HepG2 (cell line): ENCODE data around the gene UNC50. TPM values are rescaled to one million over a fixed set of nuclear protein-coding genes. Genes with fewer than 3 reads are reported as not detected.

Experiments
- ATF1 ChIP-seq: IDR thresholded peaks from 2 replicates; pipeline ENCODE4 v1.6.1; 2016; ENCODE audit warnings: mild to moderate bottlenecking, control low read depth
- HDAC6 ChIP-seq: fragments of 200-600 bp; sonication (generic); IDR thresholded peaks from 2 replicates; pipeline ENCODE4 v1.7.0; 2017; ENCODE audit warnings: mild to moderate bottlenecking, antibody characterized with exemption, low read length, low read depth
- HNRNPUL1 ChIP-seq: fragments of 200-400 bp; formaldehyde crosslinking; IDR thresholded peaks from 2 replicates; pipeline ENCODE4 v1.6.1; 2017; ENCODE audit warnings: low read depth, mild to moderate bottlenecking, low read length, moderate library complexity
- JUND ChIP-seq: sonication (generic); formaldehyde crosslinking; IDR thresholded peaks from 2 replicates; pipeline ENCODE4 v1.8.0; 2022; ENCODE audit warnings: mild to moderate bottlenecking, missing genetic modification reagents
- KMT2B ChIP-seq: IDR thresholded peaks from 2 replicates; pipeline ENCODE4 v1.6.1; 2016; ENCODE audit warnings: missing genetic modification reagents, missing compliant biosample characterization
- MAZ ChIP-seq, 2 experiments: sonication (generic) in 1 of 2; formaldehyde crosslinking in 1 of 2; IDR thresholded peaks; 2 replicates each; pipeline versions ENCODE4 v1.5.0 to v1.6.1; 2012 to 2020; ENCODE audit warnings: low read depth in 2 of 2, mild to moderate bottlenecking in 2 of 2, borderline replicate concordance in 1 of 2, improper control_type of control experiment in 1 of 2, low read length in 1 of 2, missing genetic modification reagents in 1 of 2, moderate library complexity in 1 of 2
- MIXL1 ChIP-seq: IDR thresholded peaks from 2 replicates; pipeline ENCODE4 v1.6.1; 2016
- MLLT10 ChIP-seq: sonication (generic); formaldehyde crosslinking; IDR thresholded peaks from 2 replicates; pipeline ENCODE4 v1.4.0; 2020; ENCODE audit warnings: missing genetic modification reagents
- PHB2 ChIP-seq: fragments of 450-650 bp; IDR thresholded peaks from 2 replicates; pipeline ENCODE4 v1.6.1; 2018; ENCODE audit not compliant: partially characterized antibody
- RXRA ChIP-seq: sonication (generic); formaldehyde crosslinking; IDR thresholded peaks from 2 replicates; pipeline ENCODE4 v1.5.1; 2020; ENCODE audit warnings: missing genetic modification reagents
- TP53 ChIP-seq: sonication (generic); formaldehyde crosslinking; conservative IDR thresholded peaks from 2 replicates; pipeline ENCODE4 v1.4.0; 2020; ENCODE audit warnings: missing genetic modification reagents
- ZBTB21 ChIP-seq: sonication (generic); formaldehyde crosslinking; IDR thresholded peaks from 2 replicates; pipeline ENCODE4 v1.4.0; 2020; ENCODE audit warnings: missing genetic modification reagents
- ZBTB7A ChIP-seq: sonication (generic); formaldehyde crosslinking; IDR thresholded peaks from 2 replicates; pipeline ENCODE4 v1.8.0; 2022; ENCODE audit warnings: mild to moderate bottlenecking, missing genetic modification reagents
- ZFY ChIP-seq: sonication (generic); formaldehyde crosslinking; IDR thresholded peaks from 2 replicates; pipeline ENCODE4 v1.4.0; 2020; ENCODE audit warnings: missing genetic modification reagents
- ZNF121 ChIP-seq: sonication (generic); formaldehyde crosslinking; IDR thresholded peaks from 2 replicates; pipeline ENCODE4 v1.5.0; 2020; ENCODE audit warnings: mild to moderate bottlenecking, missing genetic modification reagents
- ZNF136 ChIP-seq: sonication (generic); formaldehyde crosslinking; IDR thresholded peaks from 2 replicates; pipeline ENCODE4 v1.8.1; 2022; ENCODE audit warnings: low read depth, mild to moderate bottlenecking, moderate library complexity, missing genetic modification reagents
- ZNF296 ChIP-seq: sonication (generic); formaldehyde crosslinking; conservative IDR thresholded peaks from 2 replicates; pipeline ENCODE4 v1.5.0; 2020; ENCODE audit warnings: mild to moderate bottlenecking, missing genetic modification reagents
- ZNF552 ChIP-seq: sonication (generic); formaldehyde crosslinking; IDR thresholded peaks from 2 replicates; pipeline ENCODE4 v1.9.0; 2022; ENCODE audit warnings: missing genetic modification reagents, mild to moderate bottlenecking, borderline replicate concordance
- ZNF556 ChIP-seq: sonication (generic); formaldehyde crosslinking; IDR thresholded peaks from 2 replicates; pipeline ENCODE4 v1.4.0; 2020; ENCODE audit warnings: mild to moderate bottlenecking, missing genetic modification reagents, borderline replicate concordance
- ZNF788 ChIP-seq: sonication (generic); formaldehyde crosslinking; IDR thresholded peaks from 2 replicates; pipeline ENCODE4 v1.5.0; 2020; ENCODE audit warnings: mild to moderate bottlenecking, missing genetic modification reagents, borderline replicate concordance
- ZNF850 ChIP-seq: sonication (generic); formaldehyde crosslinking; conservative IDR thresholded peaks from 2 replicates; pipeline ENCODE4 v1.9.0; 2021; ENCODE audit warnings: mild to moderate bottlenecking, missing genetic modification reagents
- polyA plus RNA-seq, 8 experiments: library from polyadenylated mRNA; depleted of rRNA in 3 of 8; stranded (reverse) in 7 of 8; unstranded in 1 of 8; fragments of >200 nt; fragmentation: Illumina TruSeq in 4 of 8; extraction: Trizol in 4 of 8; gene quantifications; 2 replicates each; pipeline versions ENCODE4 v1.2.1 to v1.2.3, GENCODE V29; 2011 to 2016; ENCODE audit warnings: low read depth in 4 of 8, missing spikeins in 1 of 8, mixed read lengths in 1 of 8; ENCODE audit not compliant: insufficient read depth in 1 of 8
- total RNA-seq, 5 experiments: library from RNA; depleted of rRNA; stranded (reverse); fragments of >200 nt; fragmentation: Illumina TruSeq; extraction: Trizol; gene quantifications; 2 replicates each; pipeline ENCODE4 v1.2.3, GENCODE V29; 2016; ENCODE audit warnings: low read depth in 1 of 5
- TF ChIP-seq, protein P1 (sequence below): IDR thresholded peaks from 2 replicates; pipeline ENCODE4 v1.6.1; 2016; ENCODE audit warnings: control low read depth
- TF ChIP-seq, protein P2 (sequence below): IDR thresholded peaks from 2 replicates; pipeline ENCODE4 v1.6.1; 2016; ENCODE audit warnings: missing biosample characterization, missing genetic modification reagents, low read depth
- TF ChIP-seq, protein P3 (sequence below): sonication (generic); formaldehyde crosslinking; IDR thresholded peaks from 2 replicates; pipeline ENCODE4 v1.4.0; 2020; ENCODE audit warnings: low read depth, mild to moderate bottlenecking, missing genetic modification reagents
- TF ChIP-seq, protein P4 (sequence below): sonication (generic); formaldehyde crosslinking; IDR thresholded peaks from 2 replicates; pipeline ENCODE4 v1.5.0; 2020; ENCODE audit warnings: missing genetic modification reagents

Gene UNC50
- total and polyA plus RNA-seq, 2 of the 13 experiments (the other 11 are each of a cell fraction or from before 2014, with no cell fraction given) = 92.6 to 95.6 TPM

DNA sequence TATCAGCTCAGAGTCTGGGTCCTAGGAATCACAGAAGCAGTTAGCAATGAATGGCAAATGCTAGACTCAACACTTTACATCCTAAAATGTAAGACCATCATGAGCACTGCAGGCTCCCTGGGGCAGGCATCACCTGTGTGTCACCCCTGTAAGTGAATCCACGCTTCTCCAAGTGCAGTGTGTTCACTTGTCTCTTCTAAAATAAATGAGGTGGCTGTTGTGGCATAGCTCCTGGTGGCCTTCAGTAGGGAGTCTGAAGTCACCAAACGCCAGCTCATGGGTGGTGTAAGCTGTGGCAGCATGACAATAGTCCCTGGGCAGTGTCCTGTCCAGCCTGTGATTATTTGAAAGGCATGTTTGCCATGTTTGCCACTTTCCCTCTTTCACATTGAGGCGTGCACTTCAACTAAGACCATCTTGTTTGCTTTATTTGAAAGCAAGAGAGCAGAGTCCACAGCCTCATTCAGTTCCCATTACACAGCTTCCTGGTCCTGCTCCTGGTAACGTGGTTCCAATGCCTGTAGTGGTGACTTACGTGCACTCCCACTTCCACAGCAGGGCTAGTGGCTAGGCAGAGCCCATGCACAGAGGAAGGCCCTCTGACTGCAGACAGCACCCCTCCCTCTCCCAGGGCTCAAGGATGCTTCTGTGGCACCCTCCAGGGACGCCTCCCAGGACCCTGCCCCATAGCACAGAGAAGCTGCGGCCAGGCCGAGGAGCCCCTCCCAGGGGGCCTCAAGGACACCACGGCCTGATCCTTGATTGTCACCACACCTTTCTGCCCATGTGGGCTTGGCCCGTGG is 24.4 kb upstream of the UNC50 start (continued):
- TF ChIP-seq ZNF552 (CRISPR knock-in tag) (no peak), HNRNPUL1 (no peak), ZNF296 (no peak), ZNF788 (CRISPR knock-in tag) (peak; percentile 87), KMT2B (CRISPR knock-in tag) (no peak; the same call in 1 of the 2 replicates), ZNF556 (CRISPR knock-in tag) (peak; percentile 72; the same call in 1 of the 2 replicates), ZBTB7A (CRISPR knock-in tag) (no peak), ZBTB21 (CRISPR knock-in tag) (no peak), JUND (no peak), ATF1 (CRISPR knock-in tag) (no peak), PHB2 (no peak), MAZ (IDR thresholded peaks at IDR 0.05; ENCODE audit: borderline replicate concordance, low read depth, low read length) (no peak), MAZ (CRISPR knock-in tag; IDR thresholded peaks at IDR 0.05; ENCODE audit: low read depth) (peak; percentile 75), MLLT10 (CRISPR knock-in tag) (no peak), RXRA (CRISPR knock-in tag) (peak; percentile 14), ZFY (peak; percentile 81), ZNF121 (CRISPR knock-in tag) (peak; percentile 27; the same call in 1 of the 2 replicates), TP53 (CRISPR knock-in tag) (no peak), ZNF136 (CRISPR knock-in tag) (peak; percentile 92; the same call in 1 of the 2 replicates), MIXL1 (CRISPR knock-in tag) (0 out of 2 replicates have a peak, but pooled peaks have one; percentile 43), HDAC6 (no peak), ZNF850 (CRISPR knock-in tag) (no peak)
- TF ChIP-seq, protein P1, sequence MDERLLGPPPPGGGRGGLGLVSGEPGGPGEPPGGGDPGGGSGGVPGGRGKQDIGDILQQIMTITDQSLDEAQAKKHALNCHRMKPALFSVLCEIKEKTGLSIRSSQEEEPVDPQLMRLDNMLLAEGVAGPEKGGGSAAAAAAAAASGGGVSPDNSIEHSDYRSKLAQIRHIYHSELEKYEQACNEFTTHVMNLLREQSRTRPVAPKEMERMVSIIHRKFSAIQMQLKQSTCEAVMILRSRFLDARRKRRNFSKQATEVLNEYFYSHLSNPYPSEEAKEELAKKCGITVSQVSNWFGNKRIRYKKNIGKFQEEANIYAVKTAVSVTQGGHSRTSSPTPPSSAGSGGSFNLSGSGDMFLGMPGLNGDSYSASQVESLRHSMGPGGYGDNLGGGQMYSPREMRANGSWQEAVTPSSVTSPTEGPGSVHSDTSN (CRISPR knock-in tag) = no peak
- TF ChIP-seq, protein P2, sequence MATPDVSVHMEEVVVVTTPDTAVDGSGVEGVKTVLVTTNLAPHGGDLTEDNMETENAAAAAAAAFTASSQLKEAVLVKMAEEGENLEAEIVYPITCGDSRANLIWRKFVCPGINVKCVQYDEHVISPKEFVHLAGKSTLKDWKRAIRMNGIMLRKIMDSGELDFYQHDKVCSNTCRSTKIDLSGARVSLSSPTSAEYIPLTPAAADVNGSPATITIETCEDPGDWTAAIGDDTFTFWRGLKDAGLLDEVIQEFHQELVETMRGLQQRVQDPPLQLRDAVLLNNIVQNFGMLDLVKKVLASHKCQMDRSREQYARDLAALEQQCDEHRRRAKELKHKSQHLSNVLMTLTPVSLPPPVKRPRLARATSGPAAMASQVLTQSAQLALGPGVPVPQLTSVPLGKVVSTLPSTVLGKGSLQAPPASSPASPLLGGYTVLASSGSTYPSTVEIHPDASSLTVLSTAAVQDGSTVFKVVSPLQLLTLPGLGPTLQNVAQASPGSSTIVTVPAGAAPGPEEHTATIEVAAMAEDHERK (CRISPR knock-in tag) = no peak
- TF ChIP-seq, protein P3, sequence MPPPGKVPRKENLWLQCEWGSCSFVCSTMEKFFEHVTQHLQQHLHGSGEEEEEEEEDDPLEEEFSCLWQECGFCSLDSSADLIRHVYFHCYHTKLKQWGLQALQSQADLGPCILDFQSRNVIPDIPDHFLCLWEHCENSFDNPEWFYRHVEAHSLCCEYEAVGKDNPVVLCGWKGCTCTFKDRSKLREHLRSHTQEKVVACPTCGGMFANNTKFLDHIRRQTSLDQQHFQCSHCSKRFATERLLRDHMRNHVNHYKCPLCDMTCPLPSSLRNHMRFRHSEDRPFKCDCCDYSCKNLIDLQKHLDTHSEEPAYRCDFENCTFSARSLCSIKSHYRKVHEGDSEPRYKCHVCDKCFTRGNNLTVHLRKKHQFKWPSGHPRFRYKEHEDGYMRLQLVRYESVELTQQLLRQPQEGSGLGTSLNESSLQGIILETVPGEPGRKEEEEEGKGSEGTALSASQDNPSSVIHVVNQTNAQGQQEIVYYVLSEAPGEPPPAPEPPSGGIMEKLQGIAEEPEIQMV (CRISPR knock-in tag) = 0 out of 2 replicates have a peak, but pooled peaks have one; percentile 24
- TF ChIP-seq, protein P4, sequence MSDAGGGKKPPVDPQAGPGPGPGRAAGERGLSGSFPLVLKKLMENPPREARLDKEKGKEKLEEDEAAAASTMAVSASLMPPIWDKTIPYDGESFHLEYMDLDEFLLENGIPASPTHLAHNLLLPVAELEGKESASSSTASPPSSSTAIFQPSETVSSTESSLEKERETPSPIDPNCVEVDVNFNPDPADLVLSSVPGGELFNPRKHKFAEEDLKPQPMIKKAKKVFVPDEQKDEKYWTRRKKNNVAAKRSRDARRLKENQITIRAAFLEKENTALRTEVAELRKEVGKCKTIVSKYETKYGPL = no peak
